GM21723 (cell line): ENCODE measurements around the gene SLC8A3.

ENCODE experiments used
- ATAC-seq: cut with Tn5 transposase; IDR thresholded peaks from one replicate; pipeline ENCODE4 v1.9.1; 2021; ENCODE audit warnings: mild to moderate bottlenecking, moderate library complexity; ENCODE audit not compliant: unreplicated experiment

The SLC8A3 gene

GRCh38 chr14:70177081-70177800, 11.5 kb downstream of the SLC8A3 start:
- no peak for ATAC-seq

- ATAC-seq: no peak
Measured at GRCh38 chr14:70173569-70173968, 15.2 kb downstream of the SLC8A3 start.

DNA sequence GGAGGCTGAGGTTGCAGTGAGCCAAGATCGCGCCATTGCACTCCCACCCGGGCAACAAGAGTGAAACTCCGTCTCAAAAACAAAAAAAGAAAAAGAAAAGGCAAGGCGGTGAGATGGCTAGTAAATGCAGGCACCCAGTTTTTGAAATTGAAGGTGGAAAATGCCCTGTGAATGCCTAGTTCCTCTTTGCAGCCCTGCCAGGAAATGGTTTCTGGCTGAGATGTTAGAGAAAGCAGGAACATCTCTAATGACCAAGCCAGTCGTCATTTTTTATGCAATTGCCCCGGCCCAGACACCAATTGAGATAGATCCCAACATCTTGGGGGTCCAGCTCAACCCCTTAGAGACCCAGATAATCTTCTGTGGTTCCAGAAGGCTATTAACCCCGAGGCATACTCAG, 17.0 kb downstream of the SLC8A3 start:
- ATAC-seq: no peak

- no peak for ATAC-seq
Measured at GRCh38 chr14:70170976-70171375, 17.8 kb downstream of the SLC8A3 start.

DNA sequence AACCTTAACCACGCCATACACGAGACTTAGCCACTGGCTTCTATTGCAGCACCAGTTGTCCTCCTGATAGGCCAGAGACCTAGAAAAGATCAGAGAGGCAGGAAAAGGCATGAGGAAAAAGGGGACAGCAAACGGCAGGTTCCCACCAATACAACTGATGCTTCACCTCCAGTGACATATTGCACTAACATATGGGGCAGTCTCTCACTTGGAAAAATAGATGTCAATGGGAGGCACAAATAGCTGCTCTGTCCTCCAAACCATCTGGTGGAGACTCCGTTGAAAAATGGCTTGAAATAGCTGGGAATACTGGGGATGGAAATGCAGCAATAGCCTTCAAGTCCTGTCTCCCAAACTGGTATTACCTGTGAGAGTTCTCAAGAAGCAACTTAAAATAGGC, 20.3 kb downstream of the SLC8A3 start:
- ATAC-seq: no peak

DNA sequence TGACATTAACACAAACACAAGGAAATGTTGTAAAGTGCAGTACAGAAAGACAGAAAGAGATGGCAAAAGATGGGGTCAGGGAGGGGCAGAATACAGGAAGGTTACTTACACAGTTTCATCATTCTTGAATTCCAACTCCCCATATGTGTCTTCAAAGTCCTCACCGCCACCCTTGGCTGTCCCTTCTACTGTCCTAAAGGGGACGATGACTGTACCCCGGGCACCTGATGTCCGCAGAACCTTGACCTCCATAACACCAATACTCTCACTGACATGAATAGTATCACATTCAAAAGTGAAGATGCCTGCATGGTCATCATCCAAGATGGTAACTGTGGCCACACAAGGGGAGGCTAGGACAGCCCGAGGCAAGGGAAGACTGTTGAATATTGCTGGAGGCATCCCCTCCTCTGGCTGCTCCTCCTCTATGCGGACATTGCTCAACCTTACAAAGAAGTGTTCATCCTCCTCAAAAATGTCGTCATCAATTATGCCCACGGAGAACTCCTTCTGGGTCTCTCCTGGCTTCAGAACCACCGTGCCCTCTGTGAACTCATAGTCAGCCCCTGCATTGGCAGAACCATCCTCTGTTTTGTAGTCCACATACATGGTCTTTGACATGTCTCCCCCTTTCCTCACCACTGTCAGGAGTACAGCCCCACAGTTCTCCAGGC, 22.1 kb downstream of the SLC8A3 start:
- ATAC-seq: no peak

DNA sequence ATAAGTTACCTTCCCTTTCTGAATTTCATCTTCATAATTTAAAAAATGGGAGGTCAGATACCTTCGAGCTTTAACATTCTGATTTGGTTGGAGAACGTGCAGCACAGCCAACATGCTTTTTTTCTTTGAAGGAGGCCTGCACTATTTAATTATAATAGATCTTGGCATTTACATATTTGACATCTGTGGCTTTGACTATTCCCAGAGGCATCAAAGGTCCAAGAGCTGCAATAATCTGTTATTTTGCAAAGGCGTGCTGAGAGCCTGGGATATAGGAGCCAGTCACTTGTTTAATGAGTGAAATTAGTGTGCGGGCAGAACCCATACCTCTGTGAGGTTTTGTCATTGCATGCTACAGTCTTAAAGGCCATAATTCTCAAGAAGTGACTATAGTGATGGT, 26.4 kb downstream of the SLC8A3 start:
- no peak for ATAC-seq

DNA sequence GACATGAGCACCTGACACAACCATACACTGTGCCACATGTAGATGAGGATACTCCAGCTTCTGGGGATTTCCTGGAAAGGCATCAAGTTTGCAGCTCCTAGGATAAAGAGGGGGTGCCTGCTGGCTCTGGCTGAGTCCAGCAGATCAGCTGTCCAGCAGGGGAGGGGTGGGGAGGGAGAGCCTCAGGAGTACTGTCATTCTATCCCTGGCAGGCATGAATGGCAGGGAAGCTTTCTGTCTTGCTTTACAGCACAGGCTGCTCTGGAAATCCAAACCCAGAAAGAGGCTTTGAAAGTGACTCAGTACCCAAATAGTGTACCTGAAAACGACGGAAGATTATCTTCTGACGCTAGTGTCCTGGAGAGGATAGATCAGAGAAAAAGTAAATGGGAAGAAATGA, 32.2 kb downstream of the SLC8A3 start:
- no peak for ATAC-seq

- ATAC-seq: no peak
Measured at GRCh38 chr14:70152704-70153103, 36.0 kb downstream of the SLC8A3 start.

DNA sequence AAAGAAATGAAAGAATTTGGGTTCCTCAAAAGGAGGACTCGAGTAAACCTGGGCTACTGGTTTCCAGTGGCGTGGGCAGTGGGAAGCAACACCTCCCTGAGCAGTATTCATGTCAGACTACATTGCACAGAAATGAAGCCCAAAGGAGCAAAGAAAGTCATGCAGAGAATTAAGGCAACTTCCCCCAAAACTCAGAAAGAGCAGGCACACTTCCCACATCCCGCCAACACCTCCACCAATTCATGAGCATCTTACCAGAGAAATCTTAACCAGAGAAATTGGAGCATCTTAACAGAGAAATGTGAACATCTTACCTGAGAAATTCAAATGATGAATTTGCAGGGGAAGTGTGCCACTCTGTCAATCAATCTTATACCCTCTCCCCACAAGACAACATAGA, 36.7 kb downstream of the SLC8A3 start:
- no peak for ATAC-seq

DNA sequence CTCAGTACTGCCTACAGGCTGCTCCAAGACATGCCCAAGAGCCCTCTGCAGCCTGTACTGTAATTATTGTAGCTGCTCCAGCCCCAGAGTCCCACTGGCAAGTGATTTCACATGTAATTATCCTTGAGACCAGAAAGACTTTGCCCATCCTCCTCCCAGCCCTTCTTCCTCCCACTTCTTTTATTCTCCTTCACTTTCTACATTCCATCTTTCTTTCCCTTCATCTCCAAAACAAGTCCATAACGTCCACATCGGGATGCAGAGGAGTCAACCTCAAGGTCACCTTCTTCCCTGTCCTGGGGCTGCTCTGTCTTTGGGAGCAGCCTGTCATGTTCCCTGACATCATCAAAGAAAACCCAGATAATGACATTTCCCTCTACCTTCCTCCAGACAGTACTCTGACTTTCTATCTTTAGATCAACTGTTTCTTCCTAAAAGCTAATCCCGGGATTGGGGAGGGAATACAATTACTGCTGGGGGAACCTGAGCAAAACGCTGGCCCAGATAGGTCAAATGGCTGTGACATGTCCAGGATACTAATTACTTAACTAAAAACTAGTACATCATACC, 39.1 kb downstream of the SLC8A3 start:
- ATAC-seq: no peak

GRCh38 chr14:70148911-70149595, 39.7 kb downstream of the SLC8A3 start:
- no peak for ATAC-seq

DNA sequence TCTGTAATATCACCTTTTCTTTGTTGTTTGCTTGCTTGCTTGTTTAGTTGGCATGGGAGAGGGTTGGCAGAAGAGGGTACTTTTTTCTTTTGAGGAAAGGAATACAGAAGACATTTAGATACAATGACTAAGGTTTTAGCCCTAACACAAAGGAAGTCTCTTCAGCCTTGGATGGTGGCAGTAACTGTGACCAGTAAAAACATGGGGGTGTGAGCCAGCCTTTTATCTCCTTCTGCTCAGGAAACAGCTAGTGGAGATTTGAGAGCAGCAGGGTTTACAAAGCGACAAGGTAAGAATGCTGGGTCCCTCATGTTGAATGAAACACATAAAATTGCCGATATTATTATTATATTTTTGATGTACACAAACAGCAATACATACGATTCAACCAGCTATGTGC, 40.4 kb downstream of the SLC8A3 start:
- ATAC-seq: no peak

DNA sequence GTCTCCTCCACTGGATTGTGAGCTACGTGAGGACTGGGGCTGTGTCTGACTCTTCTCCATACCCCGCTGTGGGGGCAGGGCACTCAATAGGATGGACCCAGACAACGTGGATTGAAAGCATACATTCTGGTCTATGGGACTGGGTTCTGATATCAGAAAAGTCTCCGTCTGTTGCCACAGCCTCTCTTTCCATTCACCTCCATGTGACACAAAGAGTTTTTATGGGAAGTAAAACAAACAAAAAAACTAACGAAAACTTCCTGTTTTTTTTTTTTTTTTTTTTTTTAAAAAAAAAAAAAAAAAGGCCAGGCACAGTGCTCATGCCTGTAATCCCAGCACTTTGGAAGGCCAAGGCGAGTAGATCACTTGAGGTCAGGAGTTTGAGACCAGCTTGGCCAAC, 44.7 kb downstream of the SLC8A3 start:
- no peak for ATAC-seq

GRCh38 chr14:70143306-70143705, 45.4 kb downstream of the SLC8A3 start:
- ATAC-seq: no peak

DNA sequence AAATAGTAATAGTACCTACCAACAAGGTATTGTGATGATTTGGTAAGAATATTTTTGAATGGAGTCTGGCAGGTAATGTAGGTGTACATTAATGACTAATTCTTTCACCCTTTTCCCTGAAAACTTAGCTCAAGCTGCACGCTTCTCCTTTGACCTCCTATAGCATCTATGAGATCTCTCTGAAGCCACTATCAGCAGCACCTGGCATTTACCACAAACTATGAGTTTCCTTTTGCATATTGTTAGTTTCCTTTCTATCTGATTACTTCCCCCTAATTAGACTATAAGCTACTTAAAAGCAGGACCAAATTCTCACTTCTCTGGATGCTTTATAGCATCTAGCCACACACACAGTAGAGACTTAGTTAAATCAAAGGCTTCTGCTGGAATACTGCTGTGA, 48.1 kb downstream of the SLC8A3 start:
- no peak for ATAC-seq

DNA sequence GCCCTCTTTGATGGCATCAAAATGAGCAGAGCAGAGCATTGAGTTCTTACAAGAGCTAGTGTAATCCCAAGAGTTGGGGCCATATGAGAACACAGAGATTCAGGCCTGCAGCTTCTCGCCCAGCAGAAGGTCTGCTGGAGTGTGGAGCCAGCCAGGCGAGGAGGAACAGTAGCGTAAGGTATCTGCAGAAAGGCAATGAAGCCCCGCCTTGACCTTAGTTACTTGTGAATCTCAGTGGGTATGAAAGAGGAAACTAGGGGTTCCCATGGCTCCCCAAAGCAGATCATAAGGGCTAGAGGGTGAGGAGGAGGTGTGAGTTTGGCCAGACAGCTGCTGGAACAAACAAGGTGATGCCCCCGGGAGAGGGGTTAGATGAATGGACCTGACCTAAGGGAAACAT, 49.4 kb downstream of the SLC8A3 start:
- ATAC-seq: no peak

- ATAC-seq: no peak
Measured at GRCh38 chr14:70137788-70138187, 51.0 kb downstream of the SLC8A3 start.

DNA sequence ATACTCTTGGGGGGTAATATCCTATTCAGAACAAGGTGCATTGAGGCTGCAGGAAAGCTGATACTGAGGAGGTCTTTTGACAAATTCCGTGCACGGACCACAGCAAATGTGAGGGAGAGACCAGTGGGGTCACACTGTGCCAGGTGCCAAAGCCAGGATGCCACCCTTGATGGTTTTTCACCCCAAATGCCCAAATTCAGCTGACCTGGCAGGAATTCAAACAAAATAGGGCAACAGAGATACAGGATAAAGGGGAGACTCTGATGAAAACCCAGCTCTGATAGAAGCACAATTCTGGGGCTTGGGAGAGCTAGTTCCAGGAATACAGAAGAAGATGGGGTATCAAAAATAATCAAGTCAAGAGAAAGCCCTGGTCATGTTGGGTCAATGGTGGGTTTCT, 55.3 kb downstream of the SLC8A3 start:
- no peak for ATAC-seq

GRCh38 chr14:70130482-70130881, 58.3 kb downstream of the SLC8A3 start:
- no peak for ATAC-seq

- no peak for ATAC-seq
Measured at GRCh38 chr14:70127186-70127585, 61.6 kb downstream of the SLC8A3 start.

DNA sequence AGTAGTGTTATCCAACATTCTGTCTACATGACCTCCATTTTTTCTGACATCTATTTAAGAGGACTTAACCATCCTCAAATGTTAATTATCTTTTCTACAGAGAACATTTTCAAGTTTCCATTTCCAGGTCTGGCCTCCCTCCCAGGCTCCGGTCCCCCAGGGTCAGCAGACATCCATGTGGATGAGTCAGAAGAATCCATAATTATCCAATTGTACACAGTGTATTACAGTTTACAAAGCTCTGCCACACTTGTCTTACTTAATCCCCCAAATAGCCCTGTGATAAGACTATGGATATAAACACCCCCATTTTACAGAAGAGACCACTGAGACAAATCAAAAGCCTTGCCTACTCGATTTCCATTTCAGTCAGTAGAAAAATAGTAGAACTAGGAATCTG, 65.0 kb downstream of the SLC8A3 start:
- no peak for ATAC-seq
